PC-9 (cell line): ENCODE data around the gene DNAJC5. TPM values are rescaled to one million over a fixed set of nuclear protein-coding genes. Genes with fewer than 3 reads are reported as not detected.
"Not testable (repeated sequence)": the region's sequence is repeated elsewhere in the genome, so short reads cannot be mapped to it uniquely, and the experiment has no call there.

ENCODE experiments used
- BruUV-seq: library from RNA; stranded (reverse); fragments of 400-500 nt; replicated peaks from 2 replicates; lab custom pipeline; 2021; lab: Mats Ljungman, UMichigan
- CTCF ChIA-PET: fragments of 300-600 bp; sonication (Branson Sonifier 250); formaldehyde crosslinking; loops from one replicate; lab custom pipeline; 2022; ENCODE audit warnings: antibody characterized with exemption; lab: Charles Lee
- POLR2A ChIA-PET: fragments of 300-600 bp; sonication (Branson Sonifier 250); formaldehyde crosslinking; loops from one replicate; lab custom pipeline; 2022; ENCODE audit warnings: antibody characterized with exemption; ENCODE audit not compliant: unreplicated experiment; lab: Charles Lee
- DNase-seq, 2 experiments: peaks; one replicate each; pipeline versions ENCODE4 v3.0.0 to v3.0.0-alpha.2; 2015 to 2022; ENCODE audit warnings: mixed read lengths in 1 of 2
- H2AFZ ChIP-seq: fragments of 200-600 bp; sonication (generic); 2 replicates; pipeline ENCODE4 v1.8.1; 2017; ENCODE audit warnings: antibody characterized with exemption
- H3F3A ChIP-seq: fragments of 200-600 bp; sonication (generic); 2 replicates; pipeline ENCODE4 v1.8.1; 2017; ENCODE audit warnings: antibody characterized with exemption, mild to moderate bottlenecking, low read depth; ENCODE audit not compliant: insufficient read depth
- H3K27ac ChIP-seq: fragments of 200-600 bp; sonication (generic); 2 replicates; pipeline ENCODE4 v1.6.1; 2016; ENCODE audit warnings: mixed run types
- H3K27me3 ChIP-seq: fragments of 200-600 bp; sonication (generic); 2 replicates; pipeline ENCODE4 v1.6.1; 2016; ENCODE audit warnings: low read depth, mixed run types; ENCODE audit not compliant: insufficient read depth
- H3K36me3 ChIP-seq: fragments of 200-600 bp; sonication (generic); 2 replicates; pipeline ENCODE4 v1.6.1; 2016; ENCODE audit warnings: low read depth, mixed run types
- H3K4me1 ChIP-seq: fragments of 200-600 bp; sonication (generic); replicated peaks from 2 replicates; pipeline ENCODE4 v1.6.1; 2016; ENCODE audit warnings: mixed run types; ENCODE audit not compliant: insufficient read depth
- H3K4me2 ChIP-seq: fragments of 200-600 bp; sonication (generic); 2 replicates; pipeline ENCODE4 v1.6.1; 2017; ENCODE audit warnings: mixed run types
- H3K4me3 ChIP-seq: fragments of 200-600 bp; sonication (generic); 2 replicates; pipeline ENCODE4 v1.6.1; 2016; ENCODE audit warnings: mixed run types
- H3K79me2 ChIP-seq: fragments of 200-600 bp; sonication (generic); 2 replicates; pipeline ENCODE4 v1.6.1; 2017; ENCODE audit warnings: low read depth, mixed run types
- H3K9me2 ChIP-seq: fragments of 200-600 bp; sonication (generic); 2 replicates; pipeline ENCODE4 v1.8.1; 2017; ENCODE audit warnings: mild to moderate bottlenecking; ENCODE audit not compliant: insufficient read depth
- H3K9me3 ChIP-seq: fragments of 200-600 bp; sonication (generic); 2 replicates; pipeline ENCODE4 v1.8.1; 2016; ENCODE audit warnings: low read depth; ENCODE audit not compliant: insufficient read depth
- H4K20me1 ChIP-seq: fragments of 200-600 bp; sonication (generic); 2 replicates; pipeline ENCODE4 v1.8.1; 2017; ENCODE audit not compliant: insufficient read depth
- CTCF ChIP-seq: fragments of 200-600 bp; sonication (generic); conservative IDR thresholded peaks from 2 replicates; pipeline ENCODE4 v1.6.1; 2017; ENCODE audit warnings: mixed run types, antibody characterized with exemption, mild to moderate bottlenecking, moderate library complexity
- EZH2 ChIP-seq: fragments of 200-600 bp; sonication (generic); IDR thresholded peaks from 2 replicates; pipeline ENCODE4 v1.8.0; 2017; ENCODE audit warnings: antibody characterized with exemption, low read depth
- intact Hi-C: fragments of 100-400 bp; cut with micrococcal nuclease; formaldehyde crosslinking; loops from one replicate; pipeline ENCODE4 v1.10.0; 2022; ENCODE audit not compliant: unreplicated experiment
- total RNA-seq: library from RNA; stranded (reverse); gene quantifications from 2 replicates; pipeline ENCODE4 v1.2.3, GENCODE V29; 2021

The DNAJC5 gene
- total RNA-seq, 1 experiment from 2014 or later, result 48.1 TPM

- Histone ChIP-seq H3K79me2 (peaks cover 12% of the 10 kb centered on the region), H3K36me3 (no peaks in the 10 kb centered on the region), H2AFZ (no peak overlapping the region), H3K9me3 (no peaks in the 10 kb centered on the region), H3K4me3 (no peak overlapping the region), H3K4me2 (peak overlapping the region; percentile 78), H3K27ac (no peak overlapping the region), H3K9me2 (no peaks in the 10 kb centered on the region), H4K20me1 (peaks cover 5% of the 10 kb centered on the region; the same call in 1 of the 2 replicates), H3K27me3 (no peaks in the 10 kb centered on the region), H3K4me1 (peaks cover 11% of the 10 kb centered on the region), H3F3A (peaks cover 42% of the 10 kb centered on the region)
- peak in 1 of 2 experiments; percentile 23 for DNase-seq
- no TSS peak for BruUV-seq
- no peak for TF ChIP-seq EZH2
- no peak for TF ChIP-seq CTCF
- ChIA-PET POLR2A (interaction anchor here (0.7 kb wide), 1 partner anchor 751 kb away, joined by 7 read pairs; no protein-coding TSS in a partner anchor), CTCF (interaction anchor here (0.7 to 0.9 kb wide), 3 partner anchors 77 to 434 kb away, joined by 3 to 5 read pairs (median 3); no protein-coding TSS in a partner anchor)
- intact Hi-C loops, result loop anchor here (1.0 to 5.0 kb wide), 5 partner anchors 16 to 536 kb away; partner anchors contain the start of genes ARFRP1, UCKL1 and ZGPAT
These were observed 78.2 kb downstream of the DNAJC5 start for GRCh38 chr20:63973160-63973479.

GRCh38 chr20:63973636-63974401, 78.9 kb downstream of the DNAJC5 start:
- H3K36me3 ChIP-seq, result no peaks in the 10 kb centered on the region
- no peaks in the 10 kb centered on the region for H3K9me2 ChIP-seq
- H3K4me1 ChIP-seq, result peaks cover 4% of the 10 kb centered on the region
- DNase-seq, result peak; percentile 70 to 93
- no peak overlapping the region for H2AFZ ChIP-seq
- H3K27ac ChIP-seq, result no peak overlapping the region
- intact Hi-C loops, result loop anchor here (1.0 to 5.0 kb wide), 6 partner anchors 17 to 537 kb away; partner anchors contain the start of genes ARFRP1, UCKL1 and ZGPAT
- peak overlapping the region; percentile 43; the same call in 1 of the 2 replicates for H3K4me3 ChIP-seq
- peaks cover 49% of the 10 kb centered on the region for H3F3A ChIP-seq
- TF ChIP-seq EZH2 (no peak), CTCF (peak; percentile 99)
- POLR2A ChIA-PET, result interaction anchor here (0.5 to 0.7 kb wide), 3 partner anchors 109 to 751 kb away, joined by 7 to 16 read pairs (median 7); partner anchors contain the start of gene TPD52L2
- CTCF ChIA-PET, result interaction anchor here (0.6 to 1.0 kb wide), 9 partner anchors 10 to 436 kb away, joined by 3 to 8 read pairs (median 4); no protein-coding TSS in a partner anchor
- no TSS peak for BruUV-seq
- H3K79me2 ChIP-seq, result peaks cover 5% of the 10 kb centered on the region
- no peaks in the 10 kb centered on the region for H3K9me3 ChIP-seq
- no peaks in the 10 kb centered on the region for H3K27me3 ChIP-seq
- peaks cover under 1% of the 10 kb centered on the region; the same call in 1 of the 2 replicates for H4K20me1 ChIP-seq
- peak overlapping the region; percentile 78 for H3K4me2 ChIP-seq

GRCh38 chr20:63974402-63975200, 79.7 kb downstream of the DNAJC5 start:
- Histone ChIP-seq H3K9me2 (no peaks in the 10 kb centered on the region), H2AFZ (no peak overlapping the region), H3K36me3 (no peaks in the 10 kb centered on the region), H3K27me3 (no peaks in the 10 kb centered on the region), H3K27ac (no peak overlapping the region), H3K4me3 (no peak overlapping the region), H3K79me2 (no peaks in the 10 kb centered on the region), H4K20me1 (no peaks in the 10 kb centered on the region), H3K4me1 (peaks cover 4% of the 10 kb centered on the region), H3K4me2 (no peak overlapping the region), H3F3A (peaks cover 52% of the 10 kb centered on the region), H3K9me3 (no peaks in the 10 kb centered on the region)
- CTCF ChIA-PET, result interaction anchor here (0.6 to 1.0 kb wide), 3 partner anchors 64 to 436 kb away, joined by 4 to 8 read pairs (median 5); no protein-coding TSS in a partner anchor
- no TSS peak for BruUV-seq
- peak in 1 of 2 experiments; percentile 52 for DNase-seq
- TF ChIP-seq EZH2, result no peak
- no peak for TF ChIP-seq CTCF
- POLR2A ChIA-PET, result interaction anchor here (0.5 kb wide), 1 partner anchor 121 kb away, joined by 16 read pairs; no protein-coding TSS in a partner anchor
- intact Hi-C loops, result loop anchor here (2.0 to 5.0 kb wide), 4 partner anchors 148 to 537 kb away; partner anchors contain the start of genes ARFRP1 and ZGPAT

GRCh38 chr20:63976511-63976910, 81.6 kb downstream of the DNAJC5 start:
- H3K27me3 ChIP-seq, H3K9me3 ChIP-seq, H3K4me3 ChIP-seq, H4K20me1 ChIP-seq, H3K36me3 ChIP-seq, CTCF ChIA-PET, H3K79me2 ChIP-seq, H3K4me1 ChIP-seq, DNase-seq, POLR2A ChIA-PET, H3K9me2 ChIP-seq, H2AFZ ChIP-seq, H3K27ac ChIP-seq, H3K4me2 ChIP-seq, BruUV-seq, intact Hi-C loops: not testable (repeated sequence)
- peaks cover 54% of the 10 kb centered on the region for H3F3A ChIP-seq
